Caco-2 (cell line): ENCODE data around the gene XPR1. TPM values are rescaled to one million over a fixed set of nuclear protein-coding genes. Genes with fewer than 3 reads are reported as not detected.

ENCODE experiments used
- BruUV-seq: library from RNA; stranded (reverse); fragments of 400-500 nt; replicated peaks from 2 replicates; lab custom pipeline; 2021; lab: Mats Ljungman, UMichigan
- CTCF ChIA-PET: fragments of 300-600 bp; sonication (Branson Sonifier 250); formaldehyde crosslinking; loops from one replicate; lab custom pipeline; 2022; ENCODE audit warnings: antibody characterized with exemption; lab: Charles Lee
- POLR2A ChIA-PET: fragments of 300-600 bp; sonication (Branson Sonifier 250); formaldehyde crosslinking; loops from one replicate; lab custom pipeline; 2022; ENCODE audit warnings: antibody characterized with exemption; lab: Charles Lee
- DNase-seq, 2 experiments: peaks; one replicate each; pipeline versions ENCODE4 v3.0.0 to v3.0.0-alpha.2; 2020 to 2022
- H3K27me3 ChIP-seq: replicated peaks from 2 replicates; pipeline ENCODE4 v1.6.0; 2011; ENCODE audit warnings: low read length; ENCODE audit not compliant: control insufficient read depth, insufficient read depth
- H3K36me3 ChIP-seq: 2 replicates; pipeline ENCODE4 v1.5.1; 2011; ENCODE audit warnings: low read length; ENCODE audit not compliant: control insufficient read depth, insufficient read depth
- H3K4me1 ChIP-seq: fragments of 250-450 bp; sonication (Bioruptor Pico); 2 replicates; pipeline ENCODE4 v1.5.1; 2020; ENCODE audit warnings: mild to moderate bottlenecking
- H3K4me3 ChIP-seq: 2 replicates; pipeline ENCODE4 v1.5.1; 2011; ENCODE audit warnings: low read depth, mild to moderate bottlenecking, control low read depth, low read length
- H3K9me3 ChIP-seq: fragments of 250-450 bp; sonication (Bioruptor Pico); 2 replicates; pipeline ENCODE4 v1.5.1; 2020; ENCODE audit warnings: mild to moderate bottlenecking, moderate library complexity
- H3K27ac Mint-ChIP-seq: one replicate; pipeline ENCODE4 v1.8.0; 2022; ENCODE audit warnings: mixed read lengths; ENCODE audit not compliant: unreplicated experiment
- H3K27me3 Mint-ChIP-seq: one replicate; pipeline ENCODE4 v1.8.0; 2022; ENCODE audit warnings: mixed read lengths; ENCODE audit not compliant: insufficient read depth, unreplicated experiment
- H3K36me3 Mint-ChIP-seq: one replicate; pipeline ENCODE4 v1.8.0; 2022; ENCODE audit warnings: mild to moderate bottlenecking, mixed read lengths; ENCODE audit not compliant: insufficient read depth, unreplicated experiment
- H3K4me1 Mint-ChIP-seq: one replicate; pipeline ENCODE4 v1.8.0; 2022; ENCODE audit warnings: low read depth, mixed read lengths; ENCODE audit not compliant: unreplicated experiment
- H3K4me3 Mint-ChIP-seq: one replicate; pipeline ENCODE4 v1.8.0; 2022; ENCODE audit warnings: mild to moderate bottlenecking, moderate library complexity, mixed read lengths; ENCODE audit not compliant: unreplicated experiment
- H3K9me3 Mint-ChIP-seq: one replicate; pipeline ENCODE4 v1.8.0; 2022; ENCODE audit warnings: mixed read lengths; ENCODE audit not compliant: unreplicated experiment
- intact Hi-C: fragments of 100-400 bp; cut with micrococcal nuclease; formaldehyde crosslinking; loops from one replicate; pipeline ENCODE4 v1.10.0; 2022; ENCODE audit not compliant: unreplicated experiment
- total RNA-seq: library from RNA; stranded (reverse); gene quantifications from 2 replicates; pipeline ENCODE4 v1.2.3, GENCODE V29; 2022
- TF ChIP-seq, protein P1 (sequence below), 2 experiments: fragments of 200-600 bp in 1 of 2; IDR thresholded peaks; 1 replicate in 1 of 2; 2 replicates in 1 of 2; pipeline versions ENCODE4 v1.5.1 to v1.8.0; 2011 to 2022; ENCODE audit warnings: antibody characterized with exemption in 1 of 2, control low read depth in 1 of 2, inconsistent platforms in 1 of 2, low read depth in 1 of 2, low read length in 1 of 2, mild to moderate bottlenecking in 1 of 2, moderate library complexity in 1 of 2; ENCODE audit not compliant: insufficient read depth in 1 of 2, severe bottlenecking in 1 of 2, unreplicated experiment in 1 of 2

Gene XPR1
- total RNA-seq, 1 experiment from 2014 or later, result 34.4 TPM

DNA sequence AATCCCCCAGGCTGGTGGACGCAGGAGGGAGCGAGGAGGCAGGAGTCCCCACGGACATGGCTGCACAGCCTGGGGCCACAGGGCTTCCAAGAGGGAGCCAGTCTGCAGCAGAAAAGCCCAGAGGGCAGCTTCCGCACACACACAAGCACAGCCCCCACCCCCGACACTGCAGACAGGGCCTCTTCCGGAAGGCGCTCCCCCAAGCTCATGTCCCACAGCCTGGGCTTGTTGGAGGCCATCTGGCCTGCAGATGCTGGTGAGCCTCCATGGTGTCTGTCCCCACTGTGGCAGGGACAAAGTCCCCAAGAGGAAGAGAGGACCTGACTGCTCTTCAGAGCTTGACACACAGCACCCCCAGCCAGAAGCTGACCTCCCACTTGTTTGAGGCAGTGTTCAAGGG lies 267.4 kb downstream of the XPR1 start:
- no peaks in the 10 kb centered on the region for H3K9me3 ChIP-seq
- TF ChIP-seq, protein P1, sequence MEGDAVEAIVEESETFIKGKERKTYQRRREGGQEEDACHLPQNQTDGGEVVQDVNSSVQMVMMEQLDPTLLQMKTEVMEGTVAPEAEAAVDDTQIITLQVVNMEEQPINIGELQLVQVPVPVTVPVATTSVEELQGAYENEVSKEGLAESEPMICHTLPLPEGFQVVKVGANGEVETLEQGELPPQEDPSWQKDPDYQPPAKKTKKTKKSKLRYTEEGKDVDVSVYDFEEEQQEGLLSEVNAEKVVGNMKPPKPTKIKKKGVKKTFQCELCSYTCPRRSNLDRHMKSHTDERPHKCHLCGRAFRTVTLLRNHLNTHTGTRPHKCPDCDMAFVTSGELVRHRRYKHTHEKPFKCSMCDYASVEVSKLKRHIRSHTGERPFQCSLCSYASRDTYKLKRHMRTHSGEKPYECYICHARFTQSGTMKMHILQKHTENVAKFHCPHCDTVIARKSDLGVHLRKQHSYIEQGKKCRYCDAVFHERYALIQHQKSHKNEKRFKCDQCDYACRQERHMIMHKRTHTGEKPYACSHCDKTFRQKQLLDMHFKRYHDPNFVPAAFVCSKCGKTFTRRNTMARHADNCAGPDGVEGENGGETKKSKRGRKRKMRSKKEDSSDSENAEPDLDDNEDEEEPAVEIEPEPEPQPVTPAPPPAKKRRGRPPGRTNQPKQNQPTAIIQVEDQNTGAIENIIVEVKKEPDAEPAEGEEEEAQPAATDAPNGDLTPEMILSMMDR (IDR thresholded peaks at IDR 0.05; ENCODE audit: insufficient read depth in 1 of 2, low read depth in 1 of 2, low read length in 1 of 2, severe bottlenecking in 1 of 2, unreplicated experiment in 1 of 2), result no peak
- no peaks in the 10 kb centered on the region for H3K36me3 ChIP-seq
- Mint-ChIP-seq H3K4me3 (no peak overlapping the region), H3K36me3 (peaks cover 12% of the 10 kb centered on the region), H3K9me3 (no peaks in the 10 kb centered on the region), H3K27me3 (no peaks in the 10 kb centered on the region), H3K4me1 (no peaks in the 10 kb centered on the region), H3K27ac (no peak overlapping the region)
- intact Hi-C loops, result no loop called here
- H3K27me3 ChIP-seq, result no peaks in the 10 kb centered on the region
- BruUV-seq, result no TSS peak
- ChIA-PET CTCF (no interaction called here), POLR2A (no interaction called here)
- H3K4me3 ChIP-seq, result no peak overlapping the region
- DNase-seq, result no peak
- H3K4me1 ChIP-seq, result no peaks in the 10 kb centered on the region

DNA sequence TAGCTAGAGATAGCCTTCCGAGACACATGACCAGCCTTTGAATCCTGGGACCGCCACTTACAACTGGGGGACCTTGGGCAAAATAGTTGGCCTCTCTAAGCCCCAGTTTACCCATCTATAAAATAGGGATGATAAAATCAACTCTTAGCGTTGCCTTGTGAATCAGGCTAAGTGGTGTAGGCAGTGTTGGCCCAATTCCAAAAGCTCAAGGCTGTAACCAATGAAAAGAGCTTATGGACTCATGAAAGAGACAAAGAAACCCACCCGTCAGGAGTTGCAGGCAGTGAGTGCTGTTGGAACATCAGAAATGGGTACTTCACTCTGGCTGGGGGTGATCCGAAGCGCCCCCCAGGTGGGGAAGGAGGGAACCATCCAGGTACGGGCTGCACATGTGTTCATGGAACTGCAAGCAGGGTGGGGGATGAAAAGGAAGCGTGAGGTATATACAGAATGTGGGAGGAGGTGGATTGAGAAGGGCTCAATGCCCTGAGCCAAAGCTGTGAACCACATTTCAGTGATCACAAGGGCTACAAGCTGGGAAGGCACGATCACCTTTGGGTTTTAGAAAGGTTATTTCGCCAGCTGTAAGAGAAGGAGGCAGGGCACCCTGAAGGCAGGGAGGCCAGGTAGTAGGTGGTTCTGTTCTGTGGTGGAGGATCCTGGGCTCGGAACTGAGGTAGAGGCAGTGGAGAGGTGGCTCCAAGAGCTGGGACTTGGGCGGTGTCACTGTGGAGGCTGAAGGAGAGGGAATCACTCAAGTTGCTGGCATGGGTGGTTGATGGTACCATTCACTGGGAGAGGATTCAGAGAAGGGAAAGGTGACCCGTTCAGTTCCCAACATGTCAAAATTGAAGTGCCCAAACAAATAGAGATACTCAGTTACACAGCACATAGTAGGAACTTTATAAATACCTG lies 269.5 kb downstream of the XPR1 start:
- H3K9me3 ChIP-seq, result no peaks in the 10 kb centered on the region
- Mint-ChIP-seq H3K27me3 (no peaks in the 10 kb centered on the region), H3K36me3 (peaks cover 6% of the 10 kb centered on the region), H3K27ac (no peak overlapping the region), H3K4me3 (no peak overlapping the region), H3K4me1 (no peaks in the 10 kb centered on the region), H3K9me3 (no peaks in the 10 kb centered on the region)
- H3K27me3 ChIP-seq, result no peaks in the 10 kb centered on the region
- no peaks in the 10 kb centered on the region for H3K36me3 ChIP-seq
- no peak for DNase-seq
- no peak overlapping the region for H3K4me3 ChIP-seq
- intact Hi-C loops, result no loop called here
- H3K4me1 ChIP-seq, result no peaks in the 10 kb centered on the region
- CTCF ChIA-PET, result no interaction called here
- POLR2A ChIA-PET, result no interaction called here
- BruUV-seq, result no TSS peak
- TF ChIP-seq, protein P1 (IDR thresholded peaks at IDR 0.05; ENCODE audit: insufficient read depth in 1 of 2, low read depth in 1 of 2, low read length in 1 of 2, severe bottlenecking in 1 of 2, unreplicated experiment in 1 of 2), result no peak

DNA sequence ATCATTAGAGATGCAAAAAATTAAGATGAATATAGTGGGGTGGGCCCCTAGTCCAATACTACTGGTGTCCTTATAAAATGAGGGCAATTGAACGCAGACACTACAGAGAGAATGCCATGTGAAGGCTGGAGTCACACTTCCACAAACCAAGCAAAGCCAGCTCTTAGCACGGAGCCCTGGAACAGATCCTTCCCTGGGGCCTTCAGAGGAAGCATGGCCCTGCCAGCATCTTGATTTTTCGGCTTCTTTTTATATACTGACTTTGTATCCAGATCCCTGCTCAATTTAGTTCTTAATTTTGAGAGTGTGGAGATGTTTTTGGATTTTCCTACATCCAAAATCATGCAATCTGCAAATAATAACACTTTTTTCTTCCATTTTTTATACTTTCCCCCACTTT lies 270.7 kb downstream of the XPR1 start:
- Histone ChIP-seq H3K4me3 (no peak overlapping the region), H3K4me1 (no peaks in the 10 kb centered on the region), H3K36me3 (no peaks in the 10 kb centered on the region), H3K9me3 (no peaks in the 10 kb centered on the region), H3K27me3 (no peaks in the 10 kb centered on the region)
- CTCF ChIA-PET, result no interaction called here
- intact Hi-C loops, result no loop called here
- H3K27me3 Mint-ChIP-seq, result no peaks in the 10 kb centered on the region
- TF ChIP-seq, protein P1 (IDR thresholded peaks at IDR 0.05; ENCODE audit: insufficient read depth in 1 of 2, low read depth in 1 of 2, low read length in 1 of 2, severe bottlenecking in 1 of 2, unreplicated experiment in 1 of 2), result no peak
- no peak overlapping the region for H3K27ac Mint-ChIP-seq
- H3K9me3 Mint-ChIP-seq, result no peaks in the 10 kb centered on the region
- BruUV-seq, result no TSS peak
- peaks cover 6% of the 10 kb centered on the region for H3K36me3 Mint-ChIP-seq
- H3K4me1 Mint-ChIP-seq, result no peaks in the 10 kb centered on the region
- POLR2A ChIA-PET, result no interaction called here
- no peak overlapping the region for H3K4me3 Mint-ChIP-seq
- DNase-seq, result no peak
